Stimulated activated CD4-positive, alpha-beta T cell treated with anti-CD3 and anti-CD28 coated beads, Interleukin-4, amount 100 ng/mL, for 1 hour (primary cell): ENCODE results near the gene KIAA1614.
"Not testable (repeated sequence)": the region's sequence is repeated elsewhere in the genome, so short reads cannot be mapped to it uniquely, and the experiment has no call there.

ENCODE experiments used
- DNase-seq: peaks from one replicate; pipeline ENCODE4 v3.0.0-alpha.2; 2020

The KIAA1614 gene

DNA sequence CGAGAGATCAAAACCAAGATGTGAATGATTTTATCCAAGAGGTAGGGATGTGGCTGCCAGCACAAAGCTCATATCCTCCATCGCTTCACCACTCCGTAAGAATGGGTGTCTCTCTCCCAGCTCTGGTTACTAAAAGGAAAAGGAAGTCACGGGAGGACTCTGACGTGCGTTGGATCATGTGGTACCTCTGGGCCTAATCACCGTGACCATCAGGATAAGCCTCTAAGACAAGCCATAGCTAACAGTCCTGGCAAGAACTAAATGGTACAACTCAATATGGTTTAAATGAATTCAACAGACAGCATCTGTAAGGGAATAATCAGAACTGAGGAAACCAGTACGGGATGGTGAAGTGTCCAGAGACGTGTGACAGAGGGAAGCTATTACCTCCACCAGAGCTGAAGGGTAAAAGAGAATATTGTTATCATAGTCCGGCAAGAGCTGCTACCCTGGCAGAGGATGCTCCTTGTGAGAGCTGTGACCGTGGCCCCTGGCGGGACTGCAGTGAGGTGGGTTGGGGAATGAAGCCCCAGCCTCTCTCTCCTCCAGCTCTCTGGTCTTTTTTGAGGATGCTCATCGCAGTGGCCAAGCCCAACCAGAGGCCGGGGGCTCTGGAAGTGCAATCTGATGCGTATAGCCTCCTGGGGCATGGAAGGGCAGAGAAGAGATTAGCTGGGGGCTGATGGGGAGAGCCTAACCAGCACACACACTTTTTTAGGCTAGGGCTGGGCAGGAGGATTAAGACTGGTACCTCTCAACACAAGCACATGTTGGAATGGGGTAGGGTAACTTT is 54.2 kb downstream of the KIAA1614 start:
- no peak for DNase-seq

- DNase-seq: no peak
Observed at GRCh38 chr1:180967558-180967957, 54.9 kb downstream of the KIAA1614 start.

DNA sequence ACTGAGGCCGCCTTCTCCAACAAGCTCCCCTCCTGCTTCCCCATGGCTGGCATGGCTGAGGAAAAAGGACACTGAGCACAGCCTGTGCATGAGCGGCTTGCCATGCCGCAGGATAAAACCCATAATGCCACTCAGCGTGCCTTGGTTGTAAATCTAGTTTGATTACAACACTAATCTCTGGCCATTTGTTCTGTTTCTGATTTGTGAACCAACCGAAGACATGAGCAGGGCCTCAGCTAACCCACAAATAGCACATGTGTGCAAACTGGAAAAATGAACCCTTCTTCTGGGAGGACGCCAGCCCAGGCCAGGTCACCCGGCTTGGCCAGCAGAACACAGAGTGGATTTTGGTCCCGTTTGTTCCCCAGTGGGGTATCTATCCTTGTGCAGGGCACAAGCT is 56.1 kb downstream of the KIAA1614 start:
- DNase-seq: not testable (repeated sequence)

- DNase-seq: no peak
Observed at GRCh38 chr1:180969434-180969833, 56.7 kb downstream of the KIAA1614 start.

DNA sequence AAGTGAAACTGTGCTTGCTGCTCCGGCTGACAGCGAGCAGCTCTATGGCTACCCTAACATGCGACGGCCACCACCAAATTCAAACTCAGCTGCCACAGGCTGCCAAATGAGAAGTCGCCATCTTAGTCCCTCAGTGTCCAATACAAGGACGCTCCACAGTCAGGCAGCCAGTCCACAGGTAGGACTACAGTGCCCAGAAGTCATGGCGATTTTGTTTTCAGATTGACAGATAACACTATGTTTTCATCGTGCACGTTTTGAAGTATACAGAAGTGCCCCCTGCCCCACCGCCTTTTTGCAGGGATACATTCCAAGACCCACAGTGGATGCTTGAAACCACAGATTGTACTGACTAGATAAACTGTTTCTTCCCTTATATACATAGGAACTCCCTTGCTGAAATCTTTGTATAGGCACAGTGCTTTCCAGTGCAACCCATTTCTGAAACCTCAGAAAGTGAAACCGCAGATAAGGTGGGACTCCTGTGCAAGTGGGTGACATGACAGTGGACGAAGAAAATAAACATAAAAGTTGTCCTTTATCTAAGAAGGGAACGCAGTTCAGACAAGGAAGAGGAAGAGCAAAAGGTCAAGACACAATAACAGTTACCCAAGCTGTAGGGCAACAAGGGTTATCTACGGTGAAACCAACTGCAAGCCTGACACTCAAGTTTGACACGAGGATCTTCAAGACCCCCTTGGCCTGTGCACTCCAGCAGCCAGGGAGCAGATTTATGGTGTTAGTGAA is 57.8 kb downstream of the KIAA1614 start:
- no peak for DNase-seq

- no peak for DNase-seq
Observed at GRCh38 chr1:180971273-180971997, 58.7 kb downstream of the KIAA1614 start.

- no peak for DNase-seq
Observed at GRCh38 chr1:180973369-180973768, 60.7 kb downstream of the KIAA1614 start.

GRCh38 chr1:180974236-180974635 is 61.5 kb downstream of the KIAA1614 start:
- no peak for DNase-seq

GRCh38 chr1:180975551-180975950 is 62.9 kb downstream of the KIAA1614 start:
- DNase-seq: no peak

DNA sequence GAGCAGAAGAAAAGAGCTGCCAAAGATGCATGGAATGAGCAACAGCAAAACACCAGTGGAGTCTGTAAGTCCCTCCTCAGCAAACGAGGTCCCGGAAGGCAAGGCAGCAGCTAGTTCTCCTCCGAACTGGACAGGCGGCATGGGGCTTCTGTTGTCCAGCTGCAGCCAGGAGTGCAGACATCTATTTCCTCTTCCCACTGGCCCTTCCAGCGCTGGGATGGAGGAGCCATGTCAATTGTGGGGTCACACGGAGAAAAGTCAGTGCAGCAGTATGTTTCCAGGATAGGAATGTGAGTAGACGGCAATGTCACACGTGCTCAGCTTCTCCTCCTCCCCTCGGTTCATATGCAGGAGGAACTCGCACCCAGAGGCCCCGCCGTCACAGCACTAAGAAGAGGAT is 63.5 kb downstream of the KIAA1614 start:
- DNase-seq: no peak

DNA sequence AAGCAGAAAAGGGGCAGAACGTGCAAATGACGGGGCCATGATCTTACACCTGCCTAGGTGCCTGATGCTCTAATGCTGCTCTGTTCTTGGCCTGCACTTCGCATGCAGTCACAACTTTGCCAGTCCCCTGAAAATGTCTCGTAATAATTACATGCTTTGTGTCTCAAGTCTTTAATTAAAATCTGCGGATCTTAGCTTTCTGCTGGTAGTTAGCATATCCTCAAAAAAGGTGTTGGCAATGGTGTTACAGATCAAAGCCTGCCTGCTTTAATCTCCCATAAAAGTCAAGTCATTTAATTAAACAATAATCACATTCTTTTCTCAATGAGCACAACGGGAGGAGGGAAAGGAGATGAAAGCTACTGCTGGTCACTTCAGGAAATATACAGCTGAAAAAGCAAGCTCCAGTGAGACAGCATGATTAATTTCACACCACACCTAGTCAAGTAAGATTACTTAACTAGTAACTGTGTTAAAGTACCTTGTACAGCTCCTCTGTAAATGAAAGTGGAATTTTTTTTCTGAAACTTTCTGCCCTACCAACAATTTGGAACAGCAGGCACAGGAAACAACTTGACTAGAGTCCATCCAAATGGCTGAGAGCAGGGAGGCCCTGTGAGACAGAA is 64.1 kb downstream of the KIAA1614 start:
- no peak for DNase-seq

GRCh38 chr1:180981596-180982387 is 69.1 kb downstream of the KIAA1614 start:
- no peak for DNase-seq

DNA sequence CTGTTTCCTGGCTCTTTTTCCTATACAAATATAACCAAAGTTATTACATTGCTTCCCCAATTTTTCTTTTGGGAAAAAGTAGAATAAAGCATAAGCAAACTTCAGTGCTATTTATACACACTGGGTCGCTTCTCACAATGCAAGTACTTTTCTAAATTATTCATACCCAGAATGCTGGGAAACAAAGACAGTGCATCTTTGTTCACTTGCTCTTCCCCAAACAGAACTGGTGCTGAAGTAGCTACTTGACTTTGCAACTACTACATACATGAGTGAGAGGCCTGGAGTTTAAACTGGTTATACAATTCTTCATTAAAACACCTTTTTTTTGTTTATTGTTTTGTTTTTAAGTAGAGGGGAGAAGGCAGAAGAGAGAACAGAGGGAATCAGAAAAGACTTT is 69.7 kb downstream of the KIAA1614 start:
- DNase-seq: no peak

DNA sequence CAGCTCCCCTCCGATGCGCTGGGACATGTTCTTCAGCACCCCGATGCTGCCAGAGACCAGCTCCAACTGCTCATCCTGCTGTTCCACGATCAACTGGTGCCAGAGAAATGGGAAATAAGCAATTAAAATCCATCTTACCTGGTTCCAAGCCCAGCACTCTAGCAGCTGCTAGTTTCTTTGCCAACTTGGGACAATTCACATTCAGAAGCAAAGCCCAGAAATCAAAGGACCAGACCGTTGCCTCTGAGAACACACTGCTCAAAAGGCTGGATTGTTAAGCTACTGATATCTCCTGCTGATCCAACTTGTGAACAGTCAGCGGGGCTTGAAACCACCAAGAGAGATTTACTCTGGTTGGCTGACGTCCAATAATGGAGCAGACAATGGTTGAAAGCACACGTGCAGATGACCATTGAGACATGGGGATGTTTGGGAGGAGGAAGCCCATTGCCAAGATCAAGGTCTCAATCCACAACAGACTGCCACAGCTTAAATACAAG is 75.6 kb downstream of the KIAA1614 start:
- DNase-seq: no peak

GRCh38 chr1:180994262-180994661 is 81.6 kb downstream of the KIAA1614 start:
- DNase-seq: no peak

- DNase-seq: no peak
Observed at GRCh38 chr1:180997843-180998504, 85.3 kb downstream of the KIAA1614 start.
